K562 (cell line): ENCODE data around the gene AGBL1. TPM values are rescaled to one million over a fixed set of nuclear protein-coding genes. Genes with fewer than 3 reads are reported as not detected.

Source experiments
- ATAC-seq: fragments of 200-7000 bp; cut with Tn5 transposase; 3 replicates; pipeline ENCODE4 v1.9.1; 2020; ENCODE audit warnings: moderate library complexity
- BruUV-seq: library from RNA; stranded (reverse); fragments of 400-500 nt; replicated peaks from 2 replicates; lab custom pipeline; 2021; lab: Mats Ljungman, UMichigan
- CTCF ChIA-PET: fragments of 300-600 bp; formaldehyde crosslinking; extraction: SDS; loops from one replicate; lab custom pipeline; 2021; ENCODE audit warnings: low intra/inter-chr PET ratio; lab: Yijun Ruan, JAX
- POLR2A ChIA-PET: fragments of 300-600, 350-650 bp; sonication (Branson Sonifier 250); formaldehyde crosslinking; extraction: SDS; loops from one replicate; lab custom pipeline; 2021; ENCODE audit warnings: antibody characterized with exemption, inconsistent platforms; lab: Yijun Ruan, JAX
- DNase-seq, 4 experiments: peaks; one replicate each; pipeline versions ENCODE4 v3.0.0 to v3.0.0-alpha.2; 2011 to 2018; ENCODE audit warnings: low spot score in 3 of 4, mixed read lengths in 3 of 4; ENCODE audit errors: extremely low read depth in 1 of 4
- FAIRE-seq: peaks from 2 replicates; lab custom pipeline; 2011; peaks lifted over from hg19 to GRCh38; lab: Jason Lieb, UNC
- H2AFZ ChIP-seq: 2 replicates; pipeline ENCODE4 v1.6.0; 2011; ENCODE audit warnings: low read depth, low read length, control low read depth, inconsistent platforms
- H3K27ac ChIP-seq: fragments of 200-600 bp; 3 replicates; pipeline ENCODE4 v1.8.0; 2011; ENCODE audit warnings: low read depth, mild to moderate bottlenecking, control low read depth, inconsistent platforms, low read length, moderate library complexity, mixed read lengths; ENCODE audit errors: extremely low read depth
- H3K27me3 ChIP-seq, 2 experiments: fragments of 300-600 bp in 1 of 2; 2 replicates in 1 of 2; 3 replicates in 1 of 2; pipeline versions ENCODE4 v1.6.0 to v1.8.0; 2011; ENCODE audit warnings: inconsistent platforms in 2 of 2, low read length in 2 of 2, mild to moderate bottlenecking in 1 of 2, mixed read lengths in 1 of 2, moderate library complexity in 1 of 2; ENCODE audit not compliant: control insufficient read depth in 2 of 2, insufficient read depth in 2 of 2
- H3K36me3 ChIP-seq: fragments of 300-600 bp; 3 replicates; pipeline ENCODE4 v1.8.0; 2011; ENCODE audit warnings: mild to moderate bottlenecking, low read length, inconsistent platforms; ENCODE audit not compliant: control insufficient read depth, insufficient read depth
- H3K4me1 ChIP-seq, 2 experiments: fragments of 200-600 bp in 1 of 2; replicated peaks in 1 of 2; 2 replicates in 1 of 2; 3 replicates in 1 of 2; pipeline versions ENCODE4 v1.5.1 to v1.8.0; 2011; ENCODE audit warnings: inconsistent platforms in 2 of 2, low read length in 2 of 2, mild to moderate bottlenecking in 1 of 2, mixed read lengths in 1 of 2, moderate library complexity in 1 of 2; ENCODE audit not compliant: control insufficient read depth in 2 of 2, insufficient read depth in 2 of 2
- H3K4me2 ChIP-seq: 2 replicates; pipeline ENCODE4 v1.6.1; 2011; ENCODE audit warnings: low read length, control low read depth, inconsistent platforms, mixed read lengths; ENCODE audit not compliant: insufficient read depth
- H3K4me3 ChIP-seq: fragments of 200-600 bp; sonication (generic), shearing (Covaris generic); 2 replicates; pipeline ENCODE4 v1.5.1; 2016; ENCODE audit warnings: control low read depth, inconsistent platforms
- H3K79me2 ChIP-seq: fragments of 200-600 bp; 3 replicates; pipeline ENCODE4 v1.8.0; 2011; ENCODE audit warnings: low read length, inconsistent platforms; ENCODE audit not compliant: control insufficient read depth, insufficient read depth
- H3K9ac ChIP-seq, 2 experiments: 2 replicates each; pipeline versions ENCODE4 v1.6.0 to v1.6.1; 2011; ENCODE audit warnings: low read depth in 2 of 2, low read length in 2 of 2, control low read depth in 1 of 2, inconsistent platforms in 1 of 2, mild to moderate bottlenecking in 1 of 2, mixed read lengths in 1 of 2; ENCODE audit not compliant: insufficient read depth in 1 of 2
- H3K9me1 ChIP-seq: one replicate; pipeline ENCODE4 v1.6.0; 2011; ENCODE audit warnings: inconsistent platforms, mild to moderate bottlenecking, low read length, moderate library complexity; ENCODE audit not compliant: control insufficient read depth, insufficient read depth
- H3K9me3 ChIP-seq: replicated peaks from 2 replicates; pipeline ENCODE4 v1.5.1; 2011; ENCODE audit warnings: low read depth, low read length, inconsistent platforms; ENCODE audit not compliant: control insufficient read depth, insufficient read depth
- H4K20me1 ChIP-seq: replicated peaks from 2 replicates; pipeline ENCODE4 v1.6.1; 2011; ENCODE audit warnings: low read length, inconsistent platforms, mixed read lengths; ENCODE audit not compliant: control insufficient read depth, insufficient read depth
- BMI1 ChIP-seq: fragments of 150-350 bp; IDR thresholded peaks from 2 replicates; pipeline ENCODE4 v1.6.1; 2014; ENCODE audit warnings: low read length
- FOXA1 ChIP-seq: fragments of 450-650 bp; IDR thresholded peaks from 2 replicates; pipeline ENCODE4 v1.6.1; 2016; ENCODE audit warnings: mild to moderate bottlenecking, borderline replicate concordance
- RBM39 ChIP-seq: fragments of 200-400 bp; formaldehyde crosslinking; optimal IDR thresholded peaks from 2 replicates; pipeline ENCODE3; 2018; ENCODE audit warnings: low read depth, low read length
- SAFB2 ChIP-seq: fragments of 200-400 bp; formaldehyde crosslinking; IDR thresholded peaks from 2 replicates; pipeline ENCODE4 v1.6.1; 2018; ENCODE audit warnings: borderline replicate concordance, low read length, low read depth, moderate library complexity; ENCODE audit not compliant: severe bottlenecking
- SMARCB1 ChIP-seq: IDR thresholded peaks from 2 replicates; pipeline ENCODE4 v1.6.1; 2011; ENCODE audit warnings: improper control_type of control experiment, low read depth; ENCODE audit not compliant: insufficient read length
- ZBTB1 ChIP-seq: sonication (generic); formaldehyde crosslinking; IDR thresholded peaks from 2 replicates; pipeline ENCODE4 v1.8.1; 2023; ENCODE audit warnings: missing genetic modification reagents, low read depth, mild to moderate bottlenecking, borderline replicate concordance
- ZNF134 ChIP-seq: fragments of 250-450 bp; sonication (Bioruptor Pico); conservative IDR thresholded peaks from 2 replicates; pipeline ENCODE4 v1.4.0; 2020
- WGBS: fragments of 100-300 bp; shearing (Covaris generic); methylation state at CpG from one replicate; pipeline ENCODE4 v1.1.6; 2016; ENCODE audit warnings: low coverage, mixed read lengths; ENCODE audit not compliant: insufficient coverage; ENCODE audit errors: missing lambda C conversion rate; 5-methylcytosine and 5-hydroxymethylcytosine counted together
- in situ Hi-C: fragments of 300-500 bp; cut with MboI; formaldehyde crosslinking; loops from 4 replicates; pipeline ENCODE4 v1.15.0; 2018; ENCODE audit warnings: inconsistent platforms, mixed read lengths
- intact Hi-C: fragments of 100-400 bp; cut with micrococcal nuclease; formaldehyde crosslinking; loops from 2 replicates; pipeline ENCODE4 v1.14.2; 2022
- polyA plus RNA-seq, 8 experiments: library from polyadenylated mRNA; depleted of rRNA in 4 of 8; stranded (reverse) in 5 of 8; unstranded in 3 of 8; fragments of >200 nt; fragmentation: Nextera tagmentation in 2 of 8; fragmentation: Illumina TruSeq in 1 of 8; extraction: Ambion mirVana in 2 of 8; extraction: Trizol in 1 of 8; gene quantifications; 2 replicates each; pipeline versions ENCODE4 v1.2.1 to v1.2.3, GENCODE V29; 2011 to 2014; ENCODE audit warnings: inconsistent platforms in 1 of 8, missing spikeins in 1 of 8
- total RNA-seq, 7 experiments: library from RNA; depleted of rRNA in 6 of 7; stranded (reverse); fragments of >200 nt in 6 of 7; fragmentation: Illumina TruSeq in 2 of 7; extraction: Trizol in 2 of 7; gene quantifications; 2 replicates each; pipeline versions ENCODE4 v1.2.1 to v1.2.3, GENCODE V29; 2011 to 2021; ENCODE audit warnings: low replicate concordance in 1 of 7
- TF ChIP-seq, protein P1 (sequence below): fragments of 200-400 bp; formaldehyde crosslinking; IDR thresholded peaks from 2 replicates; pipeline ENCODE4 v1.6.1; 2017; ENCODE audit warnings: mild to moderate bottlenecking, low read depth, low read length, moderate library complexity
- TF ChIP-seq, protein P2 (sequence below): fragments of 450-650 bp; IDR thresholded peaks from 2 replicates; pipeline ENCODE4 v1.6.1; 2016; ENCODE audit warnings: mild to moderate bottlenecking
- TF ChIP-seq, protein P3 (sequence below): sonication (generic); formaldehyde crosslinking; IDR thresholded peaks from 2 replicates; pipeline ENCODE4 v1.8.1; 2022; ENCODE audit warnings: missing genetic modification reagents

The AGBL1 gene
- total and polyA plus RNA-seq, 9 of the 15 experiments (the other 6 are each of a cell fraction or from before 2014, with no cell fraction given), result not detected

DNA sequence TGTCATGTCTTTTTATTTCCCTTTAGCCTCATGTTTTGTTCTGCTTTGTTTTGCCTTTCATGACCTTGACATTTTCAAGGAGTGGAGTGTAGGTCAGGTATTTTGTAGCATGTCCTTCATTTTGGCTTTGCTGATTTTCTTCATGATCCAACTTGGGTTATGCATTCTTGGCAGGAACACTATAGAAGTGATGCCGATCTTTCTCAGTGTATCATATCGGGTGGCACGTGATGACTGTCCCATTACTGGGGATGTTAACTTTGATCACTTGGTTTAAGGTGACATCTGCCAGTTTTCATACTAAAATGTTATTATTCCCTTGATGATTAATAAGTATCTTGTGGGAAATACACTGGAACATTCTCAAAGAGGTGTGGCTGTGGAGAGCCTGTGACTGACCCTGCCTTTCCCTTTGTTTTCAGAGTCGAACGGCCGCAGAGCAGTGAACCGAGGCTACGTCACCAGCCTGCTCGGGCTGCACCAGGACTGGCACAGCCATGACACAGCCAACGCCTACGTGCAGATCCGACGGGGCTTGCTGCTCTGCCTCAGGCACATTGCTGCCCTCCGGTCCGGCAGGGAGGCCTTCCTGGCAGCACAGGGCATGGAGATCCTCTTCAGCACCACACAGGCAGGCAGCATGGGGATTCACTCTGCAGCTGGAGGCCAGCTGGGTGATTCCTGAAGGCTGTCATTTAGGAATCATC, 167.7 kb downstream of the AGBL1 start:
- H3K9ac ChIP-seq, result no peak overlapping the region
- no peaks in the 10 kb centered on the region for H3K27me3 ChIP-seq
- no peaks in the 10 kb centered on the region for H4K20me1 ChIP-seq
- H3K79me2 ChIP-seq, result no peaks in the 10 kb centered on the region
- H3K4me1 ChIP-seq, result no peaks in the 10 kb centered on the region
- H3K4me2 ChIP-seq, result no peak overlapping the region
- intact Hi-C loops, result no loop called here
- no peaks in the 10 kb centered on the region for H3K9me1 ChIP-seq
- ChIA-PET POLR2A (no interaction called here), CTCF (no interaction called here)
- H2AFZ ChIP-seq, result no peak overlapping the region
- no peak overlapping the region for H3K4me3 ChIP-seq
- no TSS peak for BruUV-seq
- FAIRE-seq, result no peak
- WGBS, result 2% methylated on average over 14 of the region's 15 CpGs
- no peak for ATAC-seq
- no peaks in the 10 kb centered on the region for H3K9me3 ChIP-seq
- H3K27ac ChIP-seq, result no peak overlapping the region
- DNase-seq, result no peak
- no peak for TF ChIP-seq FOXA1
- no peak for TF ChIP-seq ZNF134 (CRISPR knock-in tag)
- H3K36me3 ChIP-seq, result no peaks in the 10 kb centered on the region
- in situ Hi-C loops, result no loop called here

DNA sequence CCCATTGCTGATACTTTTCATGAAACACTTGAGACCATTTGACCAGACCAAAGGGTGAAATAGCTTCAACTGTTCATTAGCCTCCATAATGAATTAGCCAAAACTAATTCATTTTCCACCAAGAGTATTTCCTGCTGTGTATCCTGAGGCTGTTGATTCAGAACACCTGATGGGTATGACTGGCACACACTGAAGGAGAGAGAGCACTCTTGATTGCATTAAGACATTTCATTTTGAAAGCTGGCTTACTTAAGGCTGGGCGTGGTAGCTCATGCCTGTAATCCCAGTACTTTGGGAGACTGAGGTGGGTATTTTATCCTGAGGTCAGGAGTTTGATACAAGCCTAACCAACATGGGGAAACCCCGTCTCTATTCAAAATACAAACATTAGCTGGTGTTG, 175.6 kb downstream of the AGBL1 start:
- Histone ChIP-seq H3K4me3 (no peak overlapping the region), H3K9ac (no peak overlapping the region), H3K9me1 (no peaks in the 10 kb centered on the region), H4K20me1 (no peaks in the 10 kb centered on the region), H3K79me2 (no peaks in the 10 kb centered on the region), H3K9me3 (no peaks in the 10 kb centered on the region; the same call in 1 of the 2 replicates), H3K4me2 (no peak overlapping the region), H3K36me3 (no peaks in the 10 kb centered on the region), H2AFZ (no peak overlapping the region), H3K27ac (no peak overlapping the region), H3K27me3 (no peaks in the 10 kb centered on the region), H3K4me1 (no peaks in the 10 kb centered on the region)
- POLR2A ChIA-PET, result interaction anchor here (0.6 kb wide), 1 partner anchor 29 kb away, joined by 4 read pairs; no protein-coding TSS in a partner anchor
- ATAC-seq (no peak), FAIRE-seq (no peak), DNase-seq (no peak)
- in situ Hi-C loops, result no loop called here
- CTCF ChIA-PET, result no interaction called here
- intact Hi-C loops, result no loop called here
- BruUV-seq, result no TSS peak
- WGBS, result 0% methylated on average over 2 of the region's 2 CpGs
- TF ChIP-seq, protein P1, sequence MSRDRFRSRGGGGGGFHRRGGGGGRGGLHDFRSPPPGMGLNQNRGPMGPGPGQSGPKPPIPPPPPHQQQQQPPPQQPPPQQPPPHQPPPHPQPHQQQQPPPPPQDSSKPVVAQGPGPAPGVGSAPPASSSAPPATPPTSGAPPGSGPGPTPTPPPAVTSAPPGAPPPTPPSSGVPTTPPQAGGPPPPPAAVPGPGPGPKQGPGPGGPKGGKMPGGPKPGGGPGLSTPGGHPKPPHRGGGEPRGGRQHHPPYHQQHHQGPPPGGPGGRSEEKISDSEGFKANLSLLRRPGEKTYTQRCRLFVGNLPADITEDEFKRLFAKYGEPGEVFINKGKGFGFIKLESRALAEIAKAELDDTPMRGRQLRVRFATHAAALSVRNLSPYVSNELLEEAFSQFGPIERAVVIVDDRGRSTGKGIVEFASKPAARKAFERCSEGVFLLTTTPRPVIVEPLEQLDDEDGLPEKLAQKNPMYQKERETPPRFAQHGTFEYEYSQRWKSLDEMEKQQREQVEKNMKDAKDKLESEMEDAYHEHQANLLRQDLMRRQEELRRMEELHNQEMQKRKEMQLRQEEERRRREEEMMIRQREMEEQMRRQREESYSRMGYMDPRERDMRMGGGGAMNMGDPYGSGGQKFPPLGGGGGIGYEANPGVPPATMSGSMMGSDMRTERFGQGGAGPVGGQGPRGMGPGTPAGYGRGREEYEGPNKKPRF, result no peak
- no peak for TF ChIP-seq SMARCB1
- TF ChIP-seq, protein P2, sequence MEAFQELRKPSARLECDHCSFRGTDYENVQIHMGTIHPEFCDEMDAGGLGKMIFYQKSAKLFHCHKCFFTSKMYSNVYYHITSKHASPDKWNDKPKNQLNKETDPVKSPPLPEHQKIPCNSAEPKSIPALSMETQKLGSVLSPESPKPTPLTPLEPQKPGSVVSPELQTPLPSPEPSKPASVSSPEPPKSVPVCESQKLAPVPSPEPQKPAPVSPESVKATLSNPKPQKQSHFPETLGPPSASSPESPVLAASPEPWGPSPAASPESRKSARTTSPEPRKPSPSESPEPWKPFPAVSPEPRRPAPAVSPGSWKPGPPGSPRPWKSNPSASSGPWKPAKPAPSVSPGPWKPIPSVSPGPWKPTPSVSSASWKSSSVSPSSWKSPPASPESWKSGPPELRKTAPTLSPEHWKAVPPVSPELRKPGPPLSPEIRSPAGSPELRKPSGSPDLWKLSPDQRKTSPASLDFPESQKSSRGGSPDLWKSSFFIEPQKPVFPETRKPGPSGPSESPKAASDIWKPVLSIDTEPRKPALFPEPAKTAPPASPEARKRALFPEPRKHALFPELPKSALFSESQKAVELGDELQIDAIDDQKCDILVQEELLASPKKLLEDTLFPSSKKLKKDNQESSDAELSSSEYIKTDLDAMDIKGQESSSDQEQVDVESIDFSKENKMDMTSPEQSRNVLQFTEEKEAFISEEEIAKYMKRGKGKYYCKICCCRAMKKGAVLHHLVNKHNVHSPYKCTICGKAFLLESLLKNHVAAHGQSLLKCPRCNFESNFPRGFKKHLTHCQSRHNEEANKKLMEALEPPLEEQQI, result no peak
- TF ChIP-seq SAFB2, result no peak
- TF ChIP-seq, protein P3, sequence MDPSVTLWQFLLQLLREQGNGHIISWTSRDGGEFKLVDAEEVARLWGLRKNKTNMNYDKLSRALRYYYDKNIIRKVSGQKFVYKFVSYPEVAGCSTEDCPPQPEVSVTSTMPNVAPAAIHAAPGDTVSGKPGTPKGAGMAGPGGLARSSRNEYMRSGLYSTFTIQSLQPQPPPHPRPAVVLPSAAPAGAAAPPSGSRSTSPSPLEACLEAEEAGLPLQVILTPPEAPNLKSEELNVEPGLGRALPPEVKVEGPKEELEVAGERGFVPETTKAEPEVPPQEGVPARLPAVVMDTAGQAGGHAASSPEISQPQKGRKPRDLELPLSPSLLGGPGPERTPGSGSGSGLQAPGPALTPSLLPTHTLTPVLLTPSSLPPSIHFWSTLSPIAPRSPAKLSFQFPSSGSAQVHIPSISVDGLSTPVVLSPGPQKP (CRISPR knock-in tag), result no peak
- no peak for TF ChIP-seq ZBTB1 (CRISPR knock-in tag)
- TF ChIP-seq RBM39, result no peak
- TF ChIP-seq BMI1, result no peak
